ENCODE measurements around the gene PM20D2.

Gene PM20D2

GRCh38 chr6:89145091-89145955 is 532 bp upstream of the PM20D2 start:
- DNase-seq, result no peak

- DNase-seq, result peak; percentile 60
Observed at GRCh38 chr6:89146718-89147700, 1.2 kb downstream of the PM20D2 start.

GRCh38 chr6:89148016-89148750 is 2.3 kb downstream of the PM20D2 start:
- DNase-seq, result peak; percentile 65

GRCh38 chr6:89154131-89154530 is 8.3 kb downstream of the PM20D2 start:
- no peak for DNase-seq

- no peak for DNase-seq
Observed at GRCh38 chr6:89160331-89161092, 14.7 kb downstream of the PM20D2 start.

GRCh38 chr6:89161326-89162046 is 15.6 kb downstream of the PM20D2 start:
- DNase-seq, result no peak

- no peak for DNase-seq
Observed at GRCh38 chr6:89162047-89162371, 16.2 kb downstream of the PM20D2 start.

GRCh38 chr6:89172131-89172530 is 26.3 kb downstream of the PM20D2 start:
- no peak for DNase-seq

- no peak for DNase-seq
Observed at GRCh38 chr6:89173634-89174033, 27.8 kb downstream of the PM20D2 start.

- no peak for DNase-seq
Observed at GRCh38 chr6:89180112-89180511, 34.3 kb downstream of the PM20D2 start.

GRCh38 chr6:89180971-89181370 is 35.1 kb downstream of the PM20D2 start:
- DNase-seq, result no peak

- no peak for DNase-seq
Observed at GRCh38 chr6:89183294-89183693, 37.4 kb downstream of the PM20D2 start.

GRCh38 chr6:89184344-89184743 is 38.5 kb downstream of the PM20D2 start:
- no peak for DNase-seq

GRCh38 chr6:89186762-89187161 is 40.9 kb downstream of the PM20D2 start:
- DNase-seq, result no peak

- no peak for DNase-seq
Observed at GRCh38 chr6:89187504-89187903, 41.6 kb downstream of the PM20D2 start.

GRCh38 chr6:89190741-89191140 is 44.9 kb downstream of the PM20D2 start:
- DNase-seq, result no peak

GRCh38 chr6:89194559-89194958 is 48.7 kb downstream of the PM20D2 start:
- no peak for DNase-seq

- DNase-seq, result no peak
Observed at GRCh38 chr6:89197141-89197540, 51.3 kb downstream of the PM20D2 start.

GRCh38 chr6:89198235-89198634 is 52.4 kb downstream of the PM20D2 start:
- DNase-seq, result no peak

GRCh38 chr6:89199579-89199978 is 53.7 kb downstream of the PM20D2 start:
- DNase-seq, result no peak

- DNase-seq, result no peak
Observed at GRCh38 chr6:89200706-89201215, 54.9 kb downstream of the PM20D2 start.
